ENCODE measurements around the gene PLCB4. TPM values are rescaled to one million over a fixed set of nuclear protein-coding genes. Genes with fewer than 3 reads are reported as not detected.

PLCB4 gene
- total RNA-seq, 1 experiment from 2014 or later, result 12.6 TPM

- ATAC-seq (no peak), DNase-seq (ENCODE audit: low spot score) (no peak)
- Mint-ChIP-seq H3K4me3 (no peak overlapping the region), H3K27ac (no peak overlapping the region), H3K36me3 (peaks cover 5% of the 10 kb centered on the region; the same call in 1 of the 2 replicates), H3K9me3 (peaks cover 8% of the 10 kb centered on the region), H3K27me3 (ENCODE audit: low read depth) (no peaks in the 10 kb centered on the region), H3K4me1 (peaks cover 14% of the 10 kb centered on the region)
- TF ChIP-seq ZBTB21 (CRISPR knock-in tag; IDR thresholded peaks at IDR 0.05; ENCODE audit: borderline replicate concordance) (no peak), ETV6 (CRISPR knock-in tag; IDR thresholded peaks at IDR 0.05) (no peak), SOX15 (CRISPR knock-in tag; IDR thresholded peaks at IDR 0.05) (no peak), ZNF121 (CRISPR knock-in tag; IDR thresholded peaks at IDR 0.05) (no peak), MLX (CRISPR knock-in tag; IDR thresholded peaks at IDR 0.05) (no peak), NR1H2 (CRISPR knock-in tag; IDR thresholded peaks at IDR 0.05) (no peak), ZNF425 (CRISPR knock-in tag; conservative IDR thresholded peaks at IDR 0.05) (no peak), MAX (CRISPR knock-in tag; IDR thresholded peaks at IDR 0.05) (no peak), ZNF671 (CRISPR knock-in tag; IDR thresholded peaks at IDR 0.05) (no peak), ZNF532 (CRISPR knock-in tag; IDR thresholded peaks at IDR 0.05; ENCODE audit: borderline replicate concordance) (no peak), FOXJ3 (CRISPR knock-in tag; IDR thresholded peaks at IDR 0.05; ENCODE audit: borderline replicate concordance) (no peak)
- TF ChIP-seq, protein P1, sequence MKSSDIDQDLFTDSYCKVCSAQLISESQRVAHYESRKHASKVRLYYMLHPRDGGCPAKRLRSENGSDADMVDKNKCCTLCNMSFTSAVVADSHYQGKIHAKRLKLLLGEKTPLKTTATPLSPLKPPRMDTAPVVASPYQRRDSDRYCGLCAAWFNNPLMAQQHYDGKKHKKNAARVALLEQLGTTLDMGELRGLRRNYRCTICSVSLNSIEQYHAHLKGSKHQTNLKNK (CRISPR knock-in tag; IDR thresholded peaks at IDR 0.05), result no peak
- TF ChIP-seq, protein P2, sequence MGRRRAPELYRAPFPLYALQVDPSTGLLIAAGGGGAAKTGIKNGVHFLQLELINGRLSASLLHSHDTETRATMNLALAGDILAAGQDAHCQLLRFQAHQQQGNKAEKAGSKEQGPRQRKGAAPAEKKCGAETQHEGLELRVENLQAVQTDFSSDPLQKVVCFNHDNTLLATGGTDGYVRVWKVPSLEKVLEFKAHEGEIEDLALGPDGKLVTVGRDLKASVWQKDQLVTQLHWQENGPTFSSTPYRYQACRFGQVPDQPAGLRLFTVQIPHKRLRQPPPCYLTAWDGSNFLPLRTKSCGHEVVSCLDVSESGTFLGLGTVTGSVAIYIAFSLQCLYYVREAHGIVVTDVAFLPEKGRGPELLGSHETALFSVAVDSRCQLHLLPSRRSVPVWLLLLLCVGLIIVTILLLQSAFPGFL (CRISPR knock-in tag; IDR thresholded peaks at IDR 0.05; ENCODE audit: borderline replicate concordance), result no peak
- TF ChIP-seq, protein P3, sequence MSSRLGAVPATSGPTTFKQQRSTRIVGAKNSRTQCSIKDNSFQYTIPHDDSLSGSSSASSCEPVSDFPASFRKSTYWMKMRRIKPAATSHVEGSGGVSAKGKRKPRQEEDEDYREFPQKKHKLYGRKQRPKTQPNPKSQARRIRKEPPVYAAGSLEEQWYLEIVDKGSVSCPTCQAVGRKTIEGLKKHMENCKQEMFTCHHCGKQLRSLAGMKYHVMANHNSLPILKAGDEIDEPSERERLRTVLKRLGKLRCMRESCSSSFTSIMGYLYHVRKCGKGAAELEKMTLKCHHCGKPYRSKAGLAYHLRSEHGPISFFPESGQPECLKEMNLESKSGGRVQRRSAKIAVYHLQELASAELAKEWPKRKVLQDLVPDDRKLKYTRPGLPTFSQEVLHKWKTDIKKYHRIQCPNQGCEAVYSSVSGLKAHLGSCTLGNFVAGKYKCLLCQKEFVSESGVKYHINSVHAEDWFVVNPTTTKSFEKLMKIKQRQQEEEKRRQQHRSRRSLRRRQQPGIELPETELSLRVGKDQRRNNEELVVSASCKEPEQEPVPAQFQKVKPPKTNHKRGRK (CRISPR knock-in tag; IDR thresholded peaks at IDR 0.05; ENCODE audit: borderline replicate concordance), result no peak
- ChIA-PET CTCF (interaction anchor here (0.7 kb wide), 1 partner anchor 517 kb away, joined by 5 read pairs; no protein-coding TSS in a partner anchor), POLR2A (interaction anchor here (0.6 kb wide), 1 partner anchor 13 kb away, joined by 4 read pairs; no protein-coding TSS in a partner anchor)
Measured at GRCh38 chr20:9276966-9277468, 208.1 kb downstream of the PLCB4 start.

Measured in WTC11 (cell line).